ENCODE data around the gene ZNF579.
"Not testable (repeated sequence)": the region's sequence is repeated elsewhere in the genome, so short reads cannot be mapped to it uniquely, and the experiment has no call there.

Gene ZNF579

GRCh38 chr19:55573929-55574328 is 6.7 kb downstream of the ZNF579 start:
- not testable (repeated sequence) for H3K9me3 ChIP-seq (ENCODE audit: control insufficient read depth, low read length); H3K4me1 ChIP-seq (ENCODE audit: control insufficient read depth, insufficient read depth, low read length, poor library complexity, severe bottlenecking); H3K27me3 ChIP-seq (replicated peaks; ENCODE audit: control insufficient read depth, insufficient read depth, low read length, poor library complexity, severe bottlenecking); H3K36me3 ChIP-seq (ENCODE audit: control insufficient read depth, insufficient read depth, low read length); H3K4me3 ChIP-seq (ENCODE audit: insufficient read depth, low read depth, low read length, poor library complexity, severe bottlenecking); H3K27ac ChIP-seq (ENCODE audit: insufficient read depth, low read length, poor library complexity, severe bottlenecking); DNase-seq

DNA sequence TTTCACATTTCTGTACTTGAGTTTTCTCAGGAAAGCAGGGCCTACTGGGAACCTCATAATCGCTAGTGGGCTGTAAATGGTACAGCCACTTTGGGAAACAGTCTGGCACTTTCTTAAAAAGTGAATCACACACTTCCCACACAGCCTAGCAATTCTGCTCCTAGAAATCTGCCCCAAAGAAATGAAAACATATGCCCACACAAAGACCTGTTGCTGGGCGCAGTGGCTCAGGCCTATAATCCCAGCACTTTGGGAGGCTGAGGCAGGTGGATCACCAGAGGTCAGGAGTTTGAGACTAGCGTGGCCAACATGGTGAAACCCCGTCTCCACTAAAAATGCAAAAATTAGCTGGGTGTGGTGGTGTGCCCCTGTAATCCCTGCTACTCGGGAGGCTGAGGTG is 11.2 kb downstream of the ZNF579 start:
- H3K9me3 ChIP-seq (ENCODE audit: control insufficient read depth, low read length); H3K4me1 ChIP-seq (ENCODE audit: control insufficient read depth, insufficient read depth, low read length, poor library complexity, severe bottlenecking); DNase-seq; H3K27ac ChIP-seq (ENCODE audit: insufficient read depth, low read length, poor library complexity, severe bottlenecking); H3K36me3 ChIP-seq (ENCODE audit: control insufficient read depth, insufficient read depth, low read length); H3K4me3 ChIP-seq (ENCODE audit: insufficient read depth, low read depth, low read length, poor library complexity, severe bottlenecking); H3K27me3 ChIP-seq (replicated peaks; ENCODE audit: control insufficient read depth, insufficient read depth, low read length, poor library complexity, severe bottlenecking): not testable (repeated sequence)

DNA sequence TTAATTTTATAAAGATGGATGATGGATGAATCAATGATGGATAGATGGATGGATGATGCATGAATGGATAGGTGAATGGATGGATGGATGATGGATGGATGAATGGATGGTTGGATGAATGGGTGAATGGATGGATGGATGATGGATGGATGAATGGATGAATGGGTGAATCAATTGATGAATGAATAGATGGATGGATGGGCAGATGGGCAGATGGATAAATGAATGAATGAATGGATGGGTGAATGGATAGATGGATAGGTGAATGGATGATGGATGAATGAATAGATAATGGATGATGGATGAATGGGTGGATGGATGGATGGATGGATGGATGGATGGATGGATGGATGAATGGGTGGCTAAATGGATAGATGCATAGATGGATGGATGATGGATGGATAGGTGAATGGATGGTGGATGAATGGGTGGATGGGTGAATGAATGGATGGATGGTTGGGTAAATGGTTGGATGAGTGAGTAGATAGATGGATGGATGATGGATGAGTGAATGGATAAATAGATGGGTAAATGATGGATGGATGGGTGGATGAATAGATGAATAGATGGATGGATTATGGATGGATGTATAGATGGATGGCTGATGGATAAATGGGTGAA is 12.8 kb downstream of the ZNF579 start:
- Histone ChIP-seq H3K36me3 (ENCODE audit: control insufficient read depth, insufficient read depth, low read length) (no peaks in the 10 kb centered on the region), H3K27me3 (replicated peaks; ENCODE audit: control insufficient read depth, insufficient read depth, low read length, poor library complexity, severe bottlenecking) (peaks cover 2% of the 10 kb centered on the region), H3K4me1 (ENCODE audit: control insufficient read depth, insufficient read depth, low read length, poor library complexity, severe bottlenecking) (no peaks in the 10 kb centered on the region), H3K27ac (ENCODE audit: insufficient read depth, low read length, poor library complexity, severe bottlenecking) (no peak overlapping the region), H3K4me3 (ENCODE audit: insufficient read depth, low read depth, low read length, poor library complexity, severe bottlenecking) (no peak overlapping the region), H3K9me3 (ENCODE audit: control insufficient read depth, low read length) (no peaks in the 10 kb centered on the region)
- no peak for DNase-seq

GRCh38 chr19:55566823-55567222 is 13.8 kb downstream of the ZNF579 start:
- no peaks in the 10 kb centered on the region for H3K4me1 ChIP-seq (ENCODE audit: control insufficient read depth, insufficient read depth, low read length, poor library complexity, severe bottlenecking)
- H3K36me3 ChIP-seq (ENCODE audit: control insufficient read depth, insufficient read depth, low read length): no peaks in the 10 kb centered on the region
- DNase-seq: no peak
- H3K27ac ChIP-seq (ENCODE audit: insufficient read depth, low read length, poor library complexity, severe bottlenecking): no peak overlapping the region
- no peak overlapping the region for H3K4me3 ChIP-seq (ENCODE audit: insufficient read depth, low read depth, low read length, poor library complexity, severe bottlenecking)
- H3K9me3 ChIP-seq (ENCODE audit: control insufficient read depth, low read length): no peaks in the 10 kb centered on the region
- peaks cover 2% of the 10 kb centered on the region for H3K27me3 ChIP-seq (replicated peaks; ENCODE audit: control insufficient read depth, insufficient read depth, low read length, poor library complexity, severe bottlenecking)

DNA sequence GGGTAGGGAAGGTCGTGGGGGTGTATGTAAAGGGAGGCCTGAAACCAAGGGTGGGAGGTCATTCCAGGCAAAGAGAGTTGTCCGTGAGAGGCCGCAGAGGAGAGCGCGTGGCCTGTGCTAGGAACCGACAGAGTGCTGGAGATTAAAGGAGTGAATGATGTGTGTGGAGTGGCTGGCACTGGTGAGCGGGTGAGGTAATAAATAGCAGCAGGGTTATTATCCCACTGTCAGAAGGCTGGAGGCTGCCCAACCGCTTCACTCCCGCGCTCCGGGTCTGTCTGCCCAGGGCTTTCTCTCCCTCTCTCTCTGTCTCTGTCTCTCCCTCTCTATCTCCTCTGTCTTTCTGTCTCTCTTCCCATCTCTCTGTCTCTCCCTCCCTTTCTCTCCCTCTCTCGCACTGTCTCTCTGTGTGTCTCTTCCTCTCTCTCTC is 17.4 kb downstream of the ZNF579 start:
- Histone ChIP-seq H3K27me3 (replicated peaks; ENCODE audit: control insufficient read depth, insufficient read depth, low read length, poor library complexity, severe bottlenecking) (peaks cover 2% of the 10 kb centered on the region), H3K9me3 (ENCODE audit: control insufficient read depth, low read length) (no peaks in the 10 kb centered on the region), H3K36me3 (ENCODE audit: control insufficient read depth, insufficient read depth, low read length) (no peaks in the 10 kb centered on the region), H3K27ac (ENCODE audit: insufficient read depth, low read length, poor library complexity, severe bottlenecking) (no peak overlapping the region), H3K4me3 (ENCODE audit: insufficient read depth, low read depth, low read length, poor library complexity, severe bottlenecking) (no peak overlapping the region), H3K4me1 (ENCODE audit: control insufficient read depth, insufficient read depth, low read length, poor library complexity, severe bottlenecking) (no peaks in the 10 kb centered on the region)
- DNase-seq: no peak

DNA sequence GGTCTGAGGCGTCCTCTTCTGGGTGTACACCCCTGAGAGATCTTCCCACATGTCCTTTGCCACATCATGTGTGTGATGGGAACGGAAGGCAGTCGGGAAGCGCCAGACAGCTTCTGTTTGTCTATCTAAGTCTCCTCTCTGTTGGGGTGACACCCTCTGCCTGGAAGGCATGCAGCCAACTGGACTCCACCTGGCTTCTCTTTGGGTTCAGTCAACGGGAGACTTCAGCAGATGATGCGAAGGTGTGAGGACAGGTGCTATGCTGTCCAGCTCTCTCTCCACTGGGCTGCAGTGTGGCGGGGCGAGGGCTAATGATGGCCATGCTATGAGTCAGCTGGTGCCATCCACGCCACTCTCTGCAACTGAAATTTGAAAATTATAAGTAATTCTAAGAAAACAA is 21.0 kb downstream of the ZNF579 start:
- Histone ChIP-seq H3K4me3 (ENCODE audit: insufficient read depth, low read depth, low read length, poor library complexity, severe bottlenecking) (no peak overlapping the region), H3K27ac (ENCODE audit: insufficient read depth, low read length, poor library complexity, severe bottlenecking) (no peak overlapping the region), H3K4me1 (ENCODE audit: control insufficient read depth, insufficient read depth, low read length, poor library complexity, severe bottlenecking) (no peaks in the 10 kb centered on the region), H3K36me3 (ENCODE audit: control insufficient read depth, insufficient read depth, low read length) (no peaks in the 10 kb centered on the region), H3K27me3 (replicated peaks; ENCODE audit: control insufficient read depth, insufficient read depth, low read length, poor library complexity, severe bottlenecking) (peaks cover 2% of the 10 kb centered on the region), H3K9me3 (ENCODE audit: control insufficient read depth, low read length) (no peaks in the 10 kb centered on the region)
- DNase-seq: no peak

GRCh38 chr19:55554741-55555152 is 25.9 kb downstream of the ZNF579 start:
- no peaks in the 10 kb centered on the region for H3K9me3 ChIP-seq (ENCODE audit: control insufficient read depth, low read length)
- H3K4me1 ChIP-seq (ENCODE audit: control insufficient read depth, insufficient read depth, low read length, poor library complexity, severe bottlenecking): no peaks in the 10 kb centered on the region
- no peak overlapping the region for H3K27ac ChIP-seq (ENCODE audit: insufficient read depth, low read length, poor library complexity, severe bottlenecking)
- no peak overlapping the region for H3K4me3 ChIP-seq (ENCODE audit: insufficient read depth, low read depth, low read length, poor library complexity, severe bottlenecking)
- DNase-seq: no peak
- no peaks in the 10 kb centered on the region for H3K27me3 ChIP-seq (replicated peaks; ENCODE audit: control insufficient read depth, insufficient read depth, low read length, poor library complexity, severe bottlenecking)
- H3K36me3 ChIP-seq (ENCODE audit: control insufficient read depth, insufficient read depth, low read length): no peaks in the 10 kb centered on the region

GRCh38 chr19:55554302-55554701 is 26.3 kb downstream of the ZNF579 start:
- no peak for DNase-seq
- Histone ChIP-seq H3K9me3 (ENCODE audit: control insufficient read depth, low read length) (no peaks in the 10 kb centered on the region), H3K4me3 (ENCODE audit: insufficient read depth, low read depth, low read length, poor library complexity, severe bottlenecking) (no peak overlapping the region), H3K27me3 (replicated peaks; ENCODE audit: control insufficient read depth, insufficient read depth, low read length, poor library complexity, severe bottlenecking) (no peaks in the 10 kb centered on the region), H3K36me3 (ENCODE audit: control insufficient read depth, insufficient read depth, low read length) (no peaks in the 10 kb centered on the region), H3K27ac (ENCODE audit: insufficient read depth, low read length, poor library complexity, severe bottlenecking) (no peak overlapping the region), H3K4me1 (ENCODE audit: control insufficient read depth, insufficient read depth, low read length, poor library complexity, severe bottlenecking) (no peaks in the 10 kb centered on the region)

DNA sequence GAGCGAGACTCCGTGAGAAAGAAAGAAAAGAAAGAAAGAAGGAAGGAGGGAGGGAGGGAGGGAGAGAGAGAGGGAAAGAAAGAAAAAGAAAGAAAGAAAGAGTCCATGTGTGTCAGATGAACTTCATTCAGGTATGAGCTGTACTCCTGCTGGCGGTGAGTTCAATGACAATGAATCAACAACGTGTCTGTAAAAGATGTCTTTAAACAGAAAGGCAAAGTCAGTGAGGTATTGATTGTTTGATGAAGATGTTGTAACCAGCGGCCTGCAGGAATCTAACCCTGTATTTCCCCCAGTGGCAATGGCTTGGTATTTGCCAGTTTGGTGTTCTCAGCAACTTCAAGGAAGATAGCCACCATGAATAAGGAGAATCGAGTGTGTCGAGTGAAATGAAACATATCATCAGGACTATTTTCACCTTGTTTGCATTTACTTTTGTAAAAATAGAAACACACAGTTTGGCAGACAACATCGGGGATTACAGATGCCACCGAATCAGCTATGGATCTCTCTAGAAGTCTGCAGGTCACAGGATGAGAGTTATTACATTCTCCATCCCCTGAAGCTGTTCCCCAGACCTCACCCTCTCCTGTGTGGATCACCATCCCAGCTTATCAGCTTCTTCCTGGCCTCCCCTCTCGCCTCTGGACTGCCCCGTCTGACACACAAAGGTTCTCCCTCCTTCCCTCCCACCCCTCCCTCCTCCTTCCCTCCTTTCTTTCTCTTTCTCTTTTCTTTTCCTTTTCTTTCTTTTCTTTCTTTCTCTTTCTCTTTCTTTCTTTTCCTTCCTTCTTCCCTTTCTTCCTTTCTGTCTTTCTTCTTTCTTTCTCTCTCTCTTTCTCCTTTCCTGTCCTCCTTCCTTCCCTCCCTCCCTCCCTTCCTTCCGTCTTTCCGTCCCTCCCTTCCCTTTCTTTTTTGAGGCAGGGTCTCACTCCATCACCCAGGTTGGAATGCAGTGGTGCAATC is 27.1 kb downstream of the ZNF579 start:
- Histone ChIP-seq H3K36me3 (ENCODE audit: control insufficient read depth, insufficient read depth, low read length) (no peaks in the 10 kb centered on the region), H3K27me3 (replicated peaks; ENCODE audit: control insufficient read depth, insufficient read depth, low read length, poor library complexity, severe bottlenecking) (no peaks in the 10 kb centered on the region), H3K4me3 (ENCODE audit: insufficient read depth, low read depth, low read length, poor library complexity, severe bottlenecking) (no peak overlapping the region), H3K4me1 (ENCODE audit: control insufficient read depth, insufficient read depth, low read length, poor library complexity, severe bottlenecking) (no peaks in the 10 kb centered on the region), H3K27ac (ENCODE audit: insufficient read depth, low read length, poor library complexity, severe bottlenecking) (no peak overlapping the region), H3K9me3 (ENCODE audit: control insufficient read depth, low read length) (no peaks in the 10 kb centered on the region)
- no peak for DNase-seq

DNA sequence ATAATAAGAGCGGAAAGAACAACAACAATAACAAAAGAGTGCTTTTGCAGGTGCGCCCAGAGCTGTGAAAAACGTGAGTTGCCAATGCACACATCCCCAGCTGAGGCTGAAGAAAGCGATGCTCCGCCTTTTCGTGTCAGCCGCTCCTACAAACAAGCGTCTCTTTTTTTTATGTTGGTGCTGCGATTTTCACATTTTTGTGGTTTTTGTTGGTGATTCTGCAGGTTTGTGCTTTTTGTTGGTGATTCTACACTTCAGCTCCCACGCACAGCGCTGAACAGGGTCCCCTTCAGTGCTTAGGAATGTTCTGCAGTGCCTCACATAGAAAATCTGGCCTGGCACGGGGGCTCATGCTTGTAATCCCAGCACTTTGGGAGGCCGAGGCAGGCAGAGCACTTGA is 28.0 kb downstream of the ZNF579 start:
- Histone ChIP-seq H3K4me1 (ENCODE audit: control insufficient read depth, insufficient read depth, low read length, poor library complexity, severe bottlenecking) (no peaks in the 10 kb centered on the region), H3K4me3 (ENCODE audit: insufficient read depth, low read depth, low read length, poor library complexity, severe bottlenecking) (no peak overlapping the region), H3K9me3 (ENCODE audit: control insufficient read depth, low read length) (no peaks in the 10 kb centered on the region), H3K27ac (ENCODE audit: insufficient read depth, low read length, poor library complexity, severe bottlenecking) (no peak overlapping the region), H3K27me3 (replicated peaks; ENCODE audit: control insufficient read depth, insufficient read depth, low read length, poor library complexity, severe bottlenecking) (no peaks in the 10 kb centered on the region), H3K36me3 (ENCODE audit: control insufficient read depth, insufficient read depth, low read length) (no peaks in the 10 kb centered on the region)
- DNase-seq: no peak
